SK-N-SH (cell line): ENCODE measurements around the gene MPP7. TPM values are rescaled to one million over a fixed set of nuclear protein-coding genes. Genes with fewer than 3 reads are reported as not detected.

Experiments
- CTCF ChIA-PET: fragments of 300-600, 350-600 bp; formaldehyde crosslinking; extraction: SDS; loops from one replicate; lab custom pipeline; 2021; lab: Yijun Ruan, JAX
- POLR2A ChIA-PET: fragments of 350-600 bp; sonication (Branson Sonifier 250); formaldehyde crosslinking; extraction: SDS; loops from one replicate; lab custom pipeline; 2020; ENCODE audit warnings: antibody characterized with exemption, inconsistent platforms; lab: Yijun Ruan, JAX
- DNase-seq: peaks from one replicate; pipeline ENCODE4 v3.0.0; 2012
- H2AFZ ChIP-seq: fragments of 200-600 bp; sonication (generic); 2 replicates; pipeline ENCODE4 v1.8.1; 2016; ENCODE audit warnings: antibody characterized with exemption, mild to moderate bottlenecking, low read depth
- H3F3A ChIP-seq: fragments of 200-600 bp; sonication (generic); replicated peaks from 2 replicates; pipeline ENCODE3; 2016; ENCODE audit warnings: antibody characterized with exemption, mild to moderate bottlenecking; ENCODE audit not compliant: insufficient read depth
- H3K27ac ChIP-seq, 2 experiments: fragments of 200-500 bp in 1 of 2; fragments of 200-600 bp in 1 of 2; sonication (Bioruptor generic) in 1 of 2; sonication (generic), shearing (Covaris generic) in 1 of 2; 2 replicates each; pipeline versions ENCODE4 v1.5.1 to v1.6.1; 2014 to 2016; ENCODE audit warnings: low read depth in 2 of 2, inconsistent platforms in 1 of 2, low read length in 1 of 2, mild to moderate bottlenecking in 1 of 2, mixed read lengths in 1 of 2
- H3K27me3 ChIP-seq: fragments of 200-600 bp; sonication (generic), shearing (Covaris generic); 2 replicates; pipeline ENCODE4 v1.6.1; 2016; ENCODE audit warnings: mixed run types; ENCODE audit not compliant: insufficient read depth
- H3K36me3 ChIP-seq, 2 experiments: fragments of 200-500 bp in 1 of 2; fragments of 200-600 bp in 1 of 2; sonication (Bioruptor generic) in 1 of 2; sonication (generic) in 1 of 2; replicated peaks in 1 of 2; 2 replicates each; pipeline versions ENCODE3 to v1.5.1; 2014 to 2016; ENCODE audit warnings: low read length in 1 of 2, mild to moderate bottlenecking in 1 of 2; ENCODE audit not compliant: insufficient read depth in 2 of 2, control insufficient read depth in 1 of 2
- H3K4me1 ChIP-seq, 2 experiments: fragments of 200-500 bp in 1 of 2; fragments of 200-600 bp in 1 of 2; sonication (Bioruptor generic) in 1 of 2; sonication (generic), shearing (Covaris generic) in 1 of 2; 2 replicates each; pipeline versions ENCODE4 v1.5.1 to v1.6.1; 2014 to 2016; ENCODE audit warnings: low read depth in 1 of 2, low read length in 1 of 2, mixed run types in 1 of 2; ENCODE audit not compliant: insufficient read depth in 2 of 2, control insufficient read depth in 1 of 2
- H3K4me2 ChIP-seq: fragments of 200-600 bp; sonication (generic), shearing (Covaris generic); 2 replicates; pipeline ENCODE4 v1.6.1; 2017; ENCODE audit warnings: mixed run types
- H3K4me3 ChIP-seq, 2 experiments: fragments of 200-500 bp in 1 of 2; fragments of 200-600 bp in 1 of 2; sonication (Bioruptor generic) in 1 of 2; sonication (generic), shearing (Covaris generic) in 1 of 2; 2 replicates each; pipeline versions ENCODE4 v1.5.1 to v1.8.1; 2014 to 2016; ENCODE audit warnings: low read depth in 2 of 2, inconsistent platforms in 1 of 2, low read length in 1 of 2, mild to moderate bottlenecking in 1 of 2, mixed read lengths in 1 of 2, moderate library complexity in 1 of 2
- H3K79me2 ChIP-seq: fragments of 200-600 bp; sonication (generic); 2 replicates; pipeline ENCODE4 v1.8.1; 2017; ENCODE audit warnings: mild to moderate bottlenecking; ENCODE audit not compliant: insufficient read depth
- H3K9ac ChIP-seq: fragments of 200-600 bp; sonication (generic); 2 replicates; pipeline ENCODE4 v1.6.1; 2017; ENCODE audit warnings: mixed run types
- H3K9me2 ChIP-seq: fragments of 200-600 bp; sonication (generic); 2 replicates; pipeline ENCODE4 v1.6.1; 2017; ENCODE audit warnings: mixed run types
- H3K9me3 ChIP-seq: fragments of 200-600 bp; sonication (generic); 2 replicates; pipeline ENCODE4 v1.6.1; 2017; ENCODE audit warnings: mixed run types, mild to moderate bottlenecking, moderate library complexity
- H4K20me1 ChIP-seq: fragments of 200-600 bp; sonication (generic); 2 replicates; pipeline ENCODE4 v1.6.1; 2017; ENCODE audit warnings: mild to moderate bottlenecking, mixed run types; ENCODE audit not compliant: insufficient read depth
- ELF1 ChIP-seq: IDR thresholded peaks from 2 replicates; pipeline ENCODE4 v1.4.0; 2012
- EP300 ChIP-seq, 2 experiments: IDR thresholded peaks; 2 replicates each; pipeline versions ENCODE4 v1.4.0 to v1.6.1; 2012; ENCODE audit warnings: borderline replicate concordance in 1 of 2, low read depth in 1 of 2, low read length in 1 of 2
- FOXM1 ChIP-seq: IDR thresholded peaks from 2 replicates; pipeline ENCODE4 v1.4.0; 2012; ENCODE audit warnings: low read depth, mild to moderate bottlenecking
- GABPA ChIP-seq: IDR thresholded peaks from 2 replicates; pipeline ENCODE4 v1.4.0; 2012; ENCODE audit warnings: low read depth, mild to moderate bottlenecking
- GATA2 ChIP-seq: sonication (generic); formaldehyde crosslinking; IDR thresholded peaks from 2 replicates; pipeline ENCODE4 v1.5.0; 2020; ENCODE audit warnings: mild to moderate bottlenecking, missing genetic modification reagents
- IRF3 ChIP-seq: fragments of 150-350 bp; IDR thresholded peaks from 2 replicates; pipeline ENCODE4 v1.6.1; 2016; ENCODE audit warnings: mild to moderate bottlenecking, low read depth, low read length
- MEF2A ChIP-seq: IDR thresholded peaks from 2 replicates; pipeline ENCODE4 v1.4.0; 2012; ENCODE audit warnings: low read depth, borderline replicate concordance
- MXI1 ChIP-seq: IDR thresholded peaks from 2 replicates; pipeline ENCODE4 v1.6.1; 2012; ENCODE audit warnings: mild to moderate bottlenecking, low read depth, low read length, improper control_type of control experiment
- NRF1 ChIP-seq: IDR thresholded peaks from 2 replicates; pipeline ENCODE4 v1.6.1; 2012; ENCODE audit warnings: low read depth, mild to moderate bottlenecking, low read length
- POLR2AphosphoS5 ChIP-seq: IDR thresholded peaks from 2 replicates; pipeline ENCODE4 v1.6.1; 2012; ENCODE audit warnings: low read depth, low read length
- RAD21 ChIP-seq: IDR thresholded peaks from 2 replicates; pipeline ENCODE4 v1.6.1; 2012; ENCODE audit warnings: mild to moderate bottlenecking, low read length
- RCOR1 ChIP-seq: fragments of 150-350 bp; IDR thresholded peaks from 2 replicates; pipeline ENCODE4 v1.6.1; 2017; ENCODE audit warnings: antibody characterized with exemption, low read length
- REST ChIP-seq: IDR thresholded peaks from 2 replicates; pipeline ENCODE4 v1.6.1; 2012; ENCODE audit warnings: mild to moderate bottlenecking, low read depth, low read length, moderate library complexity
- RFX5 ChIP-seq: IDR thresholded peaks from 2 replicates; pipeline ENCODE4 v1.6.1; 2012; ENCODE audit warnings: mild to moderate bottlenecking, improper control_type of control experiment, low read length
- RXRA ChIP-seq: IDR thresholded peaks from 2 replicates; pipeline ENCODE4 v1.4.0; 2012; ENCODE audit warnings: low read depth, mild to moderate bottlenecking, borderline replicate concordance
- SIN3A ChIP-seq: IDR thresholded peaks from 2 replicates; pipeline ENCODE4 v1.6.1; 2012; ENCODE audit warnings: low read depth, mild to moderate bottlenecking, low read length, moderate library complexity, borderline replicate concordance
- SMC3 ChIP-seq: IDR thresholded peaks from 2 replicates; pipeline ENCODE4 v1.6.1; 2012; ENCODE audit warnings: low read depth, low read length, improper control_type of control experiment
- TAF1 ChIP-seq: IDR thresholded peaks from 2 replicates; pipeline ENCODE4 v1.6.1; 2012; ENCODE audit warnings: low read depth, mild to moderate bottlenecking, low read length, moderate library complexity, borderline replicate concordance
- TCF12 ChIP-seq: IDR thresholded peaks from 2 replicates; pipeline ENCODE4 v1.4.0; 2012
- USF1 ChIP-seq: IDR thresholded peaks from 2 replicates; pipeline ENCODE4 v1.4.0; 2012; ENCODE audit warnings: low read depth, borderline replicate concordance
- USF2 ChIP-seq: fragments of 150-350 bp; IDR thresholded peaks from 2 replicates; pipeline ENCODE4 v1.6.1; 2017; ENCODE audit warnings: antibody characterized with exemption, low read length, low read depth, borderline replicate concordance
- YY1 ChIP-seq: IDR thresholded peaks from 2 replicates; pipeline ENCODE4 v1.4.0; 2012; ENCODE audit warnings: low read depth, mild to moderate bottlenecking
- WGBS: methylation state at CpG from one replicate; pipeline ENCODE4 v1.1.6; 2017; ENCODE audit warnings: low lambda C conversion rate; 5-methylcytosine and 5-hydroxymethylcytosine counted together
- polyA plus RNA-seq, 3 experiments: library from polyadenylated mRNA; depleted of rRNA; stranded (reverse); fragments of >200 nt; gene quantifications; 2 replicates each; pipeline ENCODE4 v1.2.3, GENCODE V29; 2012
- TF ChIP-seq, protein P1 (sequence below): IDR thresholded peaks from 2 replicates; pipeline ENCODE4; 2012

The MPP7 gene
- polyA plus RNA-seq, 1 of the 3 experiments (the other 2 are of a cell fraction): not detected

- TF ChIP-seq IRF3 (no peak), RFX5 (no peak), RCOR1 (no peak), RXRA (no peak), MXI1 (no peak), EP300 (IDR thresholded peaks at IDR 0.05; ENCODE audit: borderline replicate concordance in 1 of 2, low read depth in 1 of 2, low read length in 1 of 2) (no peak), TAF1 (no peak), MEF2A (no peak), USF2 (no peak), NRF1 (no peak)
Measured at GRCh38 chr10:28291881-28292297, 11.0 kb downstream of the MPP7 start (continued).

- Histone ChIP-seq H3K9me3 (no peaks in the 10 kb centered on the region), H3K79me2 (no peaks in the 10 kb centered on the region), H3K4me3 (no peak overlapping the region), H3K4me1 (no peaks in the 10 kb centered on the region), H3K27me3 (peaks cover 41% of the 10 kb centered on the region), H3K36me3 (no peaks in the 10 kb centered on the region), H3K4me2 (no peak overlapping the region), H3K27ac (no peak overlapping the region), H2AFZ (no peak overlapping the region), H3F3A (no peaks in the 10 kb centered on the region), H4K20me1 (no peaks in the 10 kb centered on the region), H3K9ac (no peak overlapping the region), H3K9me2 (no peaks in the 10 kb centered on the region)
- CTCF ChIA-PET: no interaction called here
- 3% methylated on average over 6 of the region's 6 CpGs for WGBS
- POLR2A ChIA-PET: no interaction called here
- DNase-seq: no peak
- TF ChIP-seq, protein P1, sequence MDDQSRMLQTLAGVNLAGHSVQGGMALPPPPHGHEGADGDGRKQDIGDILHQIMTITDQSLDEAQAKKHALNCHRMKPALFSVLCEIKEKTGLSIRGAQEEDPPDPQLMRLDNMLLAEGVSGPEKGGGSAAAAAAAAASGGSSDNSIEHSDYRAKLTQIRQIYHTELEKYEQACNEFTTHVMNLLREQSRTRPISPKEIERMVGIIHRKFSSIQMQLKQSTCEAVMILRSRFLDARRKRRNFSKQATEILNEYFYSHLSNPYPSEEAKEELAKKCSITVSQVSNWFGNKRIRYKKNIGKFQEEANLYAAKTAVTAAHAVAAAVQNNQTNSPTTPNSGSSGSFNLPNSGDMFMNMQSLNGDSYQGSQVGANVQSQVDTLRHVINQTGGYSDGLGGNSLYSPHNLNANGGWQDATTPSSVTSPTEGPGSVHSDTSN: no peak
- TF ChIP-seq TCF12 (no peak), EP300 (IDR thresholded peaks at IDR 0.05; ENCODE audit: borderline replicate concordance in 1 of 2, low read depth in 1 of 2, low read length in 1 of 2) (no peak), YY1 (no peak), POLR2AphosphoS5 (no peak), GATA2 (CRISPR knock-in tag) (no peak), SIN3A (no peak), ELF1 (no peak), SMC3 (no peak), REST (no peak), GABPA (no peak), IRF3 (no peak), FOXM1 (no peak), MEF2A (no peak), RAD21 (no peak), USF2 (no peak), USF1 (no peak)
Measured at GRCh38 chr10:28285816-28286215, 17.0 kb downstream of the MPP7 start.
